Esophagus squamous epithelium (tissue), 5 donors: Measurements from ENCODE around the gene MGAT5. TPM values are rescaled to one million over a fixed set of nuclear protein-coding genes. Genes with fewer than 3 reads are reported as not detected.

ENCODE experiments used
- DNase-seq: peaks from one replicate; lab custom pipeline; 2025; lab: John Stamatoyannopoulos, UW
- H3K27ac ChIP-seq, 4 donors: fragments of 200-600 bp; sonication (generic); one replicate each; pipeline ENCODE4 v1.5.1; 2016 to 2019; ENCODE audit warnings: mild to moderate bottlenecking in 1 of 4
- H3K27me3 ChIP-seq, 4 donors: fragments of 200-600 bp; sonication (generic); 1 replicate in 3 of 4; 2 replicates in 1 of 4; pipeline versions ENCODE4 v1.5.1 to v1.6.0; 2017 to 2021; ENCODE audit warnings: antibody characterized with exemption in 1 of 4
- H3K36me3 ChIP-seq, 3 donors: fragments of 200-600 bp; sonication (generic); one replicate each; pipeline ENCODE4 v1.5.1; 2016 to 2019
- H3K4me1 ChIP-seq, 3 donors: fragments of 200-600 bp; sonication (generic); one replicate each; pipeline ENCODE4 v1.5.1; 2017 to 2019
- H3K4me3 ChIP-seq, 4 donors: fragments of 200-600 bp; sonication (generic); 1 replicate in 3 of 4; 2 replicates in 1 of 4; pipeline ENCODE4 v1.5.1; 2016 to 2019; ENCODE audit warnings: mild to moderate bottlenecking in 2 of 4, moderate library complexity in 1 of 4
- H3K9me3 ChIP-seq, 3 donors: fragments of 200-600 bp; sonication (generic); one replicate each; pipeline ENCODE4 v1.5.1; 2016 to 2019
- CTCF ChIP-seq, 6 experiments: fragments of 450-650 bp in 4 of 6; fragments of 200-600 bp in 2 of 6; sonication (generic) in 2 of 6; IDR thresholded peaks; one replicate each; pipeline ENCODE4 v1.5.1; 2016 to 2019; ENCODE audit warnings: antibody characterized with exemption in 6 of 6, mild to moderate bottlenecking in 4 of 6, moderate library complexity in 4 of 6
- POLR2A ChIP-seq, 4 donors: fragments of 450-650 bp; IDR thresholded peaks; one replicate each; pipeline ENCODE4 v1.6.1; 2017; ENCODE audit warnings: antibody characterized with exemption in 4 of 4, mild to moderate bottlenecking in 4 of 4, moderate library complexity in 3 of 4
- WGBS, 2 donors: methylation state at CpG; one replicate each; pipeline ENCODE4 v1.1.5; 2018; 5-methylcytosine and 5-hydroxymethylcytosine counted together
- intact Hi-C: fragments of 100-400 bp; cut with DNase I; formaldehyde crosslinking; loops from one replicate; pipeline ENCODE4 v1.15.0; 2022
- total RNA-seq, 4 donors: library from RNA; depleted of rRNA; stranded (reverse); fragments of >200 nt; gene quantifications; one replicate each; pipeline ENCODE4 v1.1.0, GENCODE V29; 2016
- donor health status: DM: yes; HTN: yes; CAD: no.

MGAT5 gene
- total RNA-seq, 4 donors from 2014 or later, result 14.2 to 29.2 (median 24.6) TPM

GRCh38 chr2:134299334-134299733 lies 45.5 kb downstream of the MGAT5 start:
- TF ChIP-seq CTCF (IDR thresholded peaks at IDR 0.05) (no peak), POLR2A (IDR thresholded peaks at IDR 0.05) (no peak)
- Histone ChIP-seq H3K27me3 (no peaks in the 10 kb centered on the region), H3K27ac (no peak overlapping the region), H3K4me3 (no peak overlapping the region), H3K36me3 (no peaks in the 10 kb centered on the region), H3K4me1 (peaks cover 6 to 24% (median 14%) of the 10 kb centered on the region in 3 donors), H3K9me3 (no peaks in the 10 kb centered on the region)
- WGBS, 2 donors, result 83 to 96% methylated on average over 1 of the region's 1 CpG
- no peak for DNase-seq
- intact Hi-C loops, result no loop called here

- no peaks in the 10 kb centered on the region for H3K9me3 ChIP-seq
- no peak overlapping the region for H3K4me3 ChIP-seq
- WGBS, 2 donors, result 47 to 59% methylated on average over 1 of the region's 1 CpG
- H3K36me3 ChIP-seq, result no peaks in the 10 kb centered on the region
- peaks cover 6 to 35% (median 14%) of the 10 kb centered on the region in 3 donors for H3K4me1 ChIP-seq
- no peak for TF ChIP-seq POLR2A (IDR thresholded peaks at IDR 0.05)
- TF ChIP-seq CTCF (IDR thresholded peaks at IDR 0.05), result no peak
- intact Hi-C loops, result no loop called here
- no peak overlapping the region for H3K27ac ChIP-seq
- no peak for DNase-seq
- no peaks in the 10 kb centered on the region for H3K27me3 ChIP-seq
These were observed 46.7 kb downstream of the MGAT5 start for GRCh38 chr2:134300585-134300984.

- intact Hi-C loops, result no loop called here
- DNase-seq, result no peak
- Histone ChIP-seq H3K27ac (no peak overlapping the region), H3K27me3 (no peaks in the 10 kb centered on the region), H3K36me3 (no peaks in the 10 kb centered on the region), H3K4me3 (no peak overlapping the region), H3K9me3 (no peaks in the 10 kb centered on the region), H3K4me1 (peaks cover 9 to 40% (median 14%) of the 10 kb centered on the region in 3 donors)
- 24 to 33% methylated on average over 8 of the region's 8 CpGs for WGBS, 2 donors
- no peak for TF ChIP-seq POLR2A (IDR thresholded peaks at IDR 0.05)
- no peak for TF ChIP-seq CTCF (IDR thresholded peaks at IDR 0.05)
These were observed 47.4 kb downstream of the MGAT5 start for GRCh38 chr2:134301099-134301927.

- no peak overlapping the region for H3K4me3 ChIP-seq
- intact Hi-C loops, result no loop called here
- no peaks in the 10 kb centered on the region for H3K9me3 ChIP-seq
- H3K4me1 ChIP-seq, result peaks cover 14 to 46% (median 14%) of the 10 kb centered on the region in 3 donors
- H3K27ac ChIP-seq, result no peak overlapping the region
- no peak for TF ChIP-seq CTCF (IDR thresholded peaks at IDR 0.05)
- TF ChIP-seq POLR2A (IDR thresholded peaks at IDR 0.05), result no peak
- DNase-seq, result no peak
- H3K36me3 ChIP-seq, result no peaks in the 10 kb centered on the region
- no peaks in the 10 kb centered on the region for H3K27me3 ChIP-seq
- WGBS, 2 donors, result 25 to 35% methylated on average over 2 of the region's 2 CpGs
These were observed 48.0 kb downstream of the MGAT5 start for GRCh38 chr2:134301928-134302260.

GRCh38 chr2:134304394-134305108 lies 50.7 kb downstream of the MGAT5 start:
- intact Hi-C loops, result no loop called here
- Histone ChIP-seq H3K27me3 (no peaks in the 10 kb centered on the region), H3K4me1 (peaks cover 14 to 55% (median 16%) of the 10 kb centered on the region in 3 donors), H3K27ac (no peak overlapping the region), H3K4me3 (no peak overlapping the region), H3K36me3 (no peaks in the 10 kb centered on the region), H3K9me3 (no peaks in the 10 kb centered on the region)
- no peak for DNase-seq
- no peak for TF ChIP-seq CTCF (IDR thresholded peaks at IDR 0.05)
- TF ChIP-seq POLR2A (IDR thresholded peaks at IDR 0.05), result no peak
- 28 to 57% methylated on average over 3 of the region's 3 CpGs for WGBS, 2 donors
